IMR-90 (cell line): ENCODE data around the gene KCNK15. TPM values are rescaled to one million over a fixed set of nuclear protein-coding genes. Genes with fewer than 3 reads are reported as not detected.

Experiments
- ATAC-seq: fragments of 200-7000 bp; cut with Tn5 transposase; 2 replicates; pipeline ENCODE4 v1.9.1; 2020; ENCODE audit warnings: low read depth, mild to moderate bottlenecking, moderate library complexity
- BruUV-seq: library from RNA; stranded (reverse); fragments of 400-500 nt; replicated peaks from 2 replicates; lab custom pipeline; 2021; lab: Mats Ljungman, UMichigan
- CTCF ChIA-PET: fragments of 300-600 bp; formaldehyde crosslinking; extraction: SDS; loops from one replicate; lab custom pipeline; 2021; ENCODE audit warnings: antibody characterized with exemption; lab: Yijun Ruan, JAX
- POLR2A ChIA-PET: fragments of 300-600 bp; sonication (Branson Sonifier 250); formaldehyde crosslinking; loops from one replicate; lab custom pipeline; 2022; ENCODE audit warnings: antibody characterized with exemption; ENCODE audit not compliant: unreplicated experiment; lab: Charles Lee
- DNase-seq: peaks from one replicate; pipeline ENCODE4 v3.0.0; 2013
- H2AFZ ChIP-seq: replicated peaks from 2 replicates; pipeline ENCODE3; 2013; ENCODE audit warnings: low read length, mild to moderate bottlenecking; ENCODE audit not compliant: poor library complexity
- H2AK5ac ChIP-seq: 2 replicates; pipeline ENCODE4 v1.6.1; 2013; ENCODE audit warnings: low read depth, low read length, inconsistent platforms
- H2AK9ac ChIP-seq: replicated peaks from 2 replicates; pipeline ENCODE3; 2013; ENCODE audit warnings: mild to moderate bottlenecking, low read depth, low read length, moderate library complexity; ENCODE audit not compliant: poor library complexity
- H2BK120ac ChIP-seq: 2 replicates; pipeline ENCODE4 v1.6.1; 2013; ENCODE audit warnings: low read depth, low read length, inconsistent platforms
- H2BK15ac ChIP-seq: 3 replicates; pipeline ENCODE4 v1.6.1; 2013; ENCODE audit warnings: low read depth, low read length, inconsistent platforms
- H2BK20ac ChIP-seq: 2 replicates; pipeline ENCODE4 v1.6.1; 2013; ENCODE audit warnings: low read depth, mild to moderate bottlenecking, inconsistent platforms, low read length, moderate library complexity
- H2BK5ac ChIP-seq: 2 replicates; pipeline ENCODE4 v1.6.1; 2013; ENCODE audit warnings: mild to moderate bottlenecking, low read depth, low read length, inconsistent platforms; ENCODE audit not compliant: poor library complexity, severe bottlenecking
- H3K14ac ChIP-seq: replicated peaks from 2 replicates; pipeline ENCODE4 v1.6.1; 2013; ENCODE audit warnings: low read depth, low read length, inconsistent platforms
- H3K18ac ChIP-seq: 2 replicates; pipeline ENCODE4 v1.6.1; 2013; ENCODE audit warnings: low read depth, low read length, control low read depth
- H3K23ac ChIP-seq: 2 replicates; pipeline ENCODE4 v1.6.1; 2013; ENCODE audit warnings: low read depth, low read length, inconsistent platforms
- H3K27ac ChIP-seq: 2 replicates; pipeline ENCODE4 v1.5.1; 2013; ENCODE audit warnings: mild to moderate bottlenecking, control low read depth, low read length; ENCODE audit not compliant: insufficient read depth
- H3K27me3 ChIP-seq: 2 replicates; pipeline ENCODE4 v1.6.1; 2013; ENCODE audit warnings: low read length; ENCODE audit not compliant: control insufficient read depth, insufficient read depth
- H3K36me3 ChIP-seq: 2 replicates; pipeline ENCODE4 v1.6.1; 2013; ENCODE audit warnings: low read length, mixed read lengths; ENCODE audit not compliant: control insufficient read depth, insufficient read depth
- H3K4ac ChIP-seq: 2 replicates; pipeline ENCODE4 v1.6.1; 2013; ENCODE audit warnings: low read depth, low read length, inconsistent platforms
- H3K4me1 ChIP-seq: 2 replicates; pipeline ENCODE4 v1.6.1; 2013; ENCODE audit warnings: low read length, mixed read lengths; ENCODE audit not compliant: control insufficient read depth, insufficient read depth
- H3K4me2 ChIP-seq: 2 replicates; pipeline ENCODE4 v1.6.1; 2013; ENCODE audit warnings: low read depth, mild to moderate bottlenecking, control low read depth, low read length, moderate library complexity
- H3K4me3 ChIP-seq: 2 replicates; pipeline ENCODE4 v1.5.1; 2013; ENCODE audit warnings: low read depth, mild to moderate bottlenecking, control low read depth, low read length, moderate library complexity; ENCODE audit not compliant: insufficient read depth
- H3K56ac ChIP-seq: 2 replicates; pipeline ENCODE4 v1.6.1; 2013; ENCODE audit warnings: low read length, inconsistent platforms; ENCODE audit not compliant: insufficient read depth; ENCODE audit errors: extremely low read depth
- H3K79me1 ChIP-seq, 2 experiments: 2 replicates each; pipeline ENCODE4 v1.6.1; 2013; ENCODE audit warnings: low read length in 2 of 2, inconsistent platforms in 1 of 2, low read depth in 1 of 2
- H3K9ac ChIP-seq: 2 replicates; pipeline ENCODE4 v1.6.1; 2013; ENCODE audit warnings: low read depth, low read length, control low read depth
- H3K9me1 ChIP-seq: 2 replicates; pipeline ENCODE4 v1.6.1; 2013; ENCODE audit warnings: low read length, inconsistent platforms; ENCODE audit not compliant: insufficient read depth
- H3K9me3 ChIP-seq: 2 replicates; pipeline ENCODE4 v1.6.1; 2013; ENCODE audit warnings: low read length; ENCODE audit not compliant: control insufficient read depth, insufficient read depth
- H4K20me1 ChIP-seq: 2 replicates; pipeline ENCODE4 v1.6.1; 2013; ENCODE audit warnings: low read length, inconsistent platforms; ENCODE audit not compliant: insufficient read depth
- H4K5ac ChIP-seq: 2 replicates; pipeline ENCODE4 v1.6.1; 2013; ENCODE audit warnings: mild to moderate bottlenecking, low read depth, low read length, control low read depth
- H4K8ac ChIP-seq, 2 experiments: 2 replicates each; pipeline ENCODE4 v1.6.1; 2013; ENCODE audit warnings: low read depth in 2 of 2, low read length in 2 of 2, control low read depth in 1 of 2, inconsistent platforms in 1 of 2
- H4K91ac ChIP-seq: 2 replicates; pipeline ENCODE4 v1.6.1; 2013; ENCODE audit warnings: low read depth, low read length, inconsistent platforms; ENCODE audit not compliant: insufficient read depth
- CEBPB ChIP-seq: IDR thresholded peaks from 2 replicates; pipeline ENCODE4 v1.6.1; 2012; ENCODE audit warnings: low read depth, low read length, improper control_type of control experiment
- CHD1 ChIP-seq: IDR thresholded peaks from 2 replicates; pipeline ENCODE4 v1.6.1; 2012; ENCODE audit warnings: low read depth, low read length, improper control_type of control experiment
- CTCF ChIP-seq: conservative IDR thresholded peaks from 2 replicates; pipeline ENCODE4 v1.5.1; 2012; ENCODE audit warnings: mild to moderate bottlenecking, low read depth, low read length, improper control_type of control experiment
- MAFK ChIP-seq: IDR thresholded peaks from 2 replicates; pipeline ENCODE4 v1.6.1; 2012; ENCODE audit warnings: low read depth, low read length, improper control_type of control experiment
- RCOR1 ChIP-seq: IDR thresholded peaks from 2 replicates; pipeline ENCODE4 v1.6.1; 2012; ENCODE audit warnings: mild to moderate bottlenecking, low read length, improper control_type of control experiment; ENCODE audit not compliant: insufficient replicate concordance
- SMC3 ChIP-seq: fragments of 150-350 bp; IDR thresholded peaks from 2 replicates; pipeline ENCODE4 v1.6.1; 2016; ENCODE audit warnings: low read depth, mild to moderate bottlenecking, antibody characterized with exemption, low read length, moderate library complexity
- USF2 ChIP-seq: fragments of 150-350 bp; IDR thresholded peaks from 2 replicates; pipeline ENCODE4 v1.6.1; 2017; ENCODE audit warnings: mild to moderate bottlenecking, antibody characterized with exemption, low read length, low read depth
- WGBS, 2 experiments: methylation state at CpG; one replicate each; pipeline versions ENCODE4 v1.1.5 to v1.1.7; 2013; ENCODE audit warnings: missing lambda C conversion rate in 2 of 2; ENCODE audit not compliant: insufficient read length in 1 of 2; ENCODE audit errors: extremely low coverage in 2 of 2; 5-methylcytosine and 5-hydroxymethylcytosine counted together
- dilution Hi-C: fragments of 300-500 bp; cut with HindIII; formaldehyde crosslinking; loops from one replicate; pipeline ENCODE4 v1.14.3; 2018; ENCODE audit warnings: low sequenced_read_pairs; ENCODE audit not compliant: unreplicated experiment
- in situ Hi-C: fragments of 300-500 bp; cut with MboI; formaldehyde crosslinking; loops from 3 replicates; pipeline ENCODE4 v1.14.3; 2019; ENCODE audit warnings: low sequenced_read_pairs, inconsistent platforms, mixed read lengths
- intact Hi-C: fragments of 100-400 bp; cut with micrococcal nuclease; formaldehyde crosslinking; loops from 2 replicates; pipeline ENCODE4 v1.10.0; 2022
- polyA plus RNA-seq, 3 experiments: library from polyadenylated mRNA; depleted of rRNA; stranded (reverse); fragments of >200 nt; gene quantifications; 2 replicates each; pipeline ENCODE4 v1.2.3, GENCODE V29; 2012; ENCODE audit warnings: low replicate concordance in 1 of 3
- total RNA-seq: library from RNA; depleted of rRNA; stranded (reverse); fragments of >200 nt; gene quantifications from 2 replicates; pipeline ENCODE4 v1.2.3, GENCODE V29; 2012

Gene KCNK15
- total and polyA plus RNA-seq, 2 of the 4 experiments (the other 2 are of a cell fraction), result not detected

- Histone ChIP-seq H2AFZ (no peak overlapping the region), H3K4me3 (no peak overlapping the region), H4K8ac (no peak overlapping the region), H3K27ac (no peak overlapping the region), H3K56ac (no peak overlapping the region), H3K36me3 (no peaks in the 10 kb centered on the region), H2BK15ac (no peak overlapping the region), H2BK20ac (no peak overlapping the region), H3K9me3 (no peaks in the 10 kb centered on the region), H3K4me2 (no peak overlapping the region), H3K79me1 (no peaks in the 10 kb centered on the region), H2AK5ac (no peak overlapping the region), H2AK9ac (no peak overlapping the region), H2BK120ac (no peak overlapping the region), H3K23ac (no peak overlapping the region), H4K5ac (no peak overlapping the region), H4K20me1 (no peaks in the 10 kb centered on the region), H4K91ac (no peak overlapping the region), H3K14ac (no peak overlapping the region), H2BK5ac (no peak overlapping the region), H3K18ac (no peak overlapping the region), H3K4me1 (no peaks in the 10 kb centered on the region), H3K27me3 (peaks cover 35% of the 10 kb centered on the region), H3K9ac (no peak overlapping the region), H3K4ac (no peak overlapping the region), H3K9me1 (peaks cover 4% of the 10 kb centered on the region; the same call in 1 of the 2 replicates)
- in situ Hi-C loops, result no loop called here
- intact Hi-C loops, result no loop called here
- dilution Hi-C loops, result no loop called here
- CTCF ChIA-PET, result no interaction called here
- DNase-seq (no peak), ATAC-seq (no peak)
- no peak for TF ChIP-seq CTCF
- no peak for TF ChIP-seq USF2
- TF ChIP-seq RCOR1, result no peak
- TF ChIP-seq SMC3, result no peak
- no peak for TF ChIP-seq CEBPB
- no peak for TF ChIP-seq CHD1
- no peak for TF ChIP-seq MAFK
- 52% methylated on average over 3 of the region's 3 CpGs; no CpG with 5 or more reads in 1 of the 2 experiments for WGBS, 2 experiments
- no TSS peak for BruUV-seq
- POLR2A ChIA-PET, result interaction anchor here (0.6 kb wide), 1 partner anchor 119 kb away, joined by 3 read pairs; no protein-coding TSS in a partner anchor
Observed at GRCh38 chr20:44761423-44761822, 15.8 kb downstream of the KCNK15 start.
